Pancreas (tissue), 10 donors: ENCODE data around the gene NF1. TPM values are rescaled to one million over a fixed set of nuclear protein-coding genes. Genes with fewer than 3 reads are reported as not detected.

Experiments
- ATAC-seq, 4 donors: fragments of 200-7000 bp; cut with Tn5 transposase; one replicate each; pipeline versions ENCODE4 v1.8.0 to v1.9.1; 2020; ENCODE audit warnings: mild to moderate bottlenecking in 4 of 4, moderate library complexity in 4 of 4
- DNase-seq, 6 donors: peaks; one replicate each; pipeline ENCODE4 v3.0.0-alpha.2; 2020
- FAIRE-seq: peaks from 2 replicates; lab custom pipeline; 2012; peaks lifted over from hg19 to GRCh38; lab: Jason Lieb, UNC
- H3K27ac ChIP-seq, 4 donors: fragments of 200-600 bp; sonication (generic); 1 replicate in 3 of 4; 2 replicates in 1 of 4; pipeline versions ENCODE4 v1.5.0 to v1.8.0; 2020
- H3K27me3 ChIP-seq, 4 donors: fragments of 200-600 bp; one replicate each; pipeline ENCODE4 v1.8.0; 2021
- H3K36me3 ChIP-seq, 3 donors: fragments of 200-600 bp; sonication (generic) in 1 of 3; one replicate each; pipeline versions ENCODE4 v1.5.0 to v1.8.0; 2020 to 2021
- H3K4me1 ChIP-seq, 3 donors: fragments of 200-600 bp; one replicate each; pipeline ENCODE4 v1.8.0; 2021
- H3K4me3 ChIP-seq, 4 donors: fragments of 200-600 bp; sonication (generic) in 2 of 4; one replicate each; pipeline versions ENCODE4 v1.5.0 to v1.8.0; 2020 to 2021
- H3K9me3 ChIP-seq, 4 donors: fragments of 200-600 bp; one replicate each; pipeline ENCODE4 v1.8.0; 2021
- CTCF ChIP-seq, 4 donors: fragments of 200-600 bp; sonication (generic) in 3 of 4; IDR thresholded peaks; one replicate each; pipeline versions ENCODE4 v1.5.0 to v1.8.0; 2021; ENCODE audit warnings: antibody characterized with exemption in 4 of 4
- WGBS, 2 donors: extraction: QIAGEN DNeasy Blood & Tissue Kit; methylation state at CpG; one replicate each; pipeline ENCODE4 v1.1.7; 2013; 5-methylcytosine and 5-hydroxymethylcytosine counted together
- intact Hi-C, 3 donors: fragments of 100-400 bp; cut with DNase I; formaldehyde crosslinking; loops; one replicate each; pipeline versions ENCODE4 v1.11.1 to v1.14.2; 2022
- polyA plus RNA-seq, 2 donors: library from polyadenylated mRNA; stranded (reverse); fragments of 200-250 nt; gene quantifications; one replicate each; pipeline ENCODE4 v1.2.3, GENCODE V29; 2013
- total RNA-seq, 6 donors: library from RNA; stranded (reverse); fragmentation: NEBNext Ultra II Directional in 4 of 6; extraction: Animal tissue kit (Norgen Biotek cat#: 25700) in 4 of 6; gene quantifications; one replicate each; pipeline versions ENCODE4 v1.2.1 to v1.2.4, GENCODE V29; 2021 to 2023
- donor health status: healthy with polysubstance abuse.
- donor health status: DM: no; HTN: no; CAD: no; lungs with moderate emphysema.
- donor health status: DM: no; HTN: no; CAD: no.
- donor health status: control.
- donor health status: control.
- donor health status: Bipolar disorder and iron deficiency.
- donor health status: DM: yes; HTN: yes; CAD: no.
- donor health status: DM: no; HTN: no; CAD: no.
- donor health status: DM: no; HTN: no; CAD: no.
- donor health status: DM: yes; HTN: yes; CAD: no.

NF1 gene
- total and polyA plus RNA-seq, 8 donors: 6.6 to 38.4 (median 27.8) TPM

DNA sequence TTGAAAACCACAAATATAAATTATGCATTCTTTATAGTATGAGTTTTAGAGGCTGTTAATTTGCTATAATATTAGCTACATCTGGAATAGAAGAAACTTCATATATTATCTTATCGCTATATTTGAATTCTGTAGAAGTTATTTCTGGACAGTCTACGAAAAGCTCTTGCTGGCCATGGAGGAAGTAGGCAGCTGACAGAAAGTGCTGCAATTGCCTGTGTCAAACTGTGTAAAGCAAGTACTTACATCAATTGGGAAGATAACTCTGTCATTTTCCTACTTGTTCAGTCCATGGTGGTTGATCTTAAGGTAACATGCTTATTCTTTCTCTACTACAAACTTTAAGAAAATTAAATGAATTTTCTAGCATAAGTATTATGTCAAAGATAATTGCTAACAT, 105.5 kb downstream of the NF1 start:
- ATAC-seq (no peak), FAIRE-seq (no peak), DNase-seq (no peak)
- Histone ChIP-seq H3K4me3 (no peak overlapping the region), H3K4me1 (no peaks in the 10 kb centered on the region), H3K9me3 (no peaks in the 10 kb centered on the region), H3K27me3 (no peaks in the 10 kb centered on the region), H3K36me3 (no peaks in the 10 kb centered on the region), H3K27ac (no peak overlapping the region)
- WGBS, 2 donors: 95 to 97% methylated on average over 2 of the region's 2 CpGs
- TF ChIP-seq CTCF (IDR thresholded peaks at IDR 0.05): no peak
- intact Hi-C loops: no loop called here

GRCh38 chr17:31202968-31203367, 108.2 kb downstream of the NF1 start:
- intact Hi-C loops: no loop called here
- H3K27me3 ChIP-seq: no peaks in the 10 kb centered on the region
- H3K27ac ChIP-seq: no peak overlapping the region
- FAIRE-seq (no peak), ATAC-seq (no peak), DNase-seq (no peak)
- no peak overlapping the region for H3K4me3 ChIP-seq
- H3K4me1 ChIP-seq: no peaks in the 10 kb centered on the region
- H3K36me3 ChIP-seq: no peaks in the 10 kb centered on the region
- no peaks in the 10 kb centered on the region for H3K9me3 ChIP-seq
- TF ChIP-seq CTCF (IDR thresholded peaks at IDR 0.05): no peak

- no peak for DNase-seq
- Histone ChIP-seq H3K27me3 (no peaks in the 10 kb centered on the region), H3K4me1 (no peaks in the 10 kb centered on the region), H3K9me3 (no peaks in the 10 kb centered on the region), H3K27ac (no peak overlapping the region), H3K36me3 (no peaks in the 10 kb centered on the region), H3K4me3 (no peak overlapping the region)
- intact Hi-C loops: loop anchor here in 1 of 3 donors (10.0 kb wide), 1 partner anchor 197 kb away; no protein-coding TSS in a partner anchor
- peak; percentile 93 for FAIRE-seq
- ATAC-seq: no peak
- no peak for TF ChIP-seq CTCF (IDR thresholded peaks at IDR 0.05)
Observed at GRCh38 chr17:31211352-31212012, 116.7 kb downstream of the NF1 start.

GRCh38 chr17:31216031-31216751, 121.4 kb downstream of the NF1 start:
- Histone ChIP-seq H3K36me3 (no peaks in the 10 kb centered on the region), H3K27me3 (no peaks in the 10 kb centered on the region), H3K27ac (no peak overlapping the region), H3K4me1 (no peaks in the 10 kb centered on the region), H3K9me3 (no peaks in the 10 kb centered on the region), H3K4me3 (no peak overlapping the region)
- TF ChIP-seq CTCF (IDR thresholded peaks at IDR 0.05): peak; percentile 22 to 61 (median 38)
- FAIRE-seq: peak; percentile 95
- intact Hi-C loops: loop anchor here in 1 of 3 donors (10.0 kb wide), 1 partner anchor 201 kb away; no protein-coding TSS in a partner anchor
- 40 to 42% methylated on average over 5 of the region's 5 CpGs for WGBS, 2 donors
- ATAC-seq: peak; percentile 40 to 56 (median 50)
- no peak for DNase-seq

DNA sequence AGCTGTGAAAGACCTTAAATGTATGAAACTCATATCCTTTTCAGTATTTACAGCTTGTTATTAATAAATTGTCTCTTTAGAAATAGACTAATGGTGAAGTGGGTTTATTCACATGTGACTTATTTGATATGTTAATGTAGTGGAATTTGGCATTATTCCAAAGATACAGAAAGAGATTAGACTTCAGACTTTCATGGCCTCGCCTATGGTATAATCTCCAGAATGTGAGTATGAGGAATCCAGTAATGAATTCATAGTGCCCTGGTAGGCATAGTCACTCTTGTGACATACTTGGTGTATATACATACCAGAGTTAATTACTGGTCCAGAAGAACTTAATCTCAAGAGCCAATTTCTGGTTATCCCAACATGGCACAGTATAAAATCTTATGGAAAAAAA, 129.6 kb downstream of the NF1 start:
- 85 to 87% methylated on average over 1 of the region's 1 CpG for WGBS, 2 donors
- TF ChIP-seq CTCF (IDR thresholded peaks at IDR 0.05): no peak
- intact Hi-C loops: no loop called here
- FAIRE-seq (no peak), ATAC-seq (no peak), DNase-seq (no peak)
- H3K4me3 ChIP-seq: no peak overlapping the region
- H3K27ac ChIP-seq: no peak overlapping the region
- H3K36me3 ChIP-seq: peaks cover 0 to 6% (median 0%) of the 10 kb centered on the region in 3 donors
- no peaks in the 10 kb centered on the region for H3K4me1 ChIP-seq
- no peaks in the 10 kb centered on the region for H3K27me3 ChIP-seq
- no peaks in the 10 kb centered on the region for H3K9me3 ChIP-seq
